ENCODE data around the gene GYG2. TPM values are rescaled to one million over a fixed set of nuclear protein-coding genes. Genes with fewer than 3 reads are reported as not detected.

The GYG2 gene
- polyA plus RNA-seq, 1 donor from 2014 or later: 6.3 TPM

DNA sequence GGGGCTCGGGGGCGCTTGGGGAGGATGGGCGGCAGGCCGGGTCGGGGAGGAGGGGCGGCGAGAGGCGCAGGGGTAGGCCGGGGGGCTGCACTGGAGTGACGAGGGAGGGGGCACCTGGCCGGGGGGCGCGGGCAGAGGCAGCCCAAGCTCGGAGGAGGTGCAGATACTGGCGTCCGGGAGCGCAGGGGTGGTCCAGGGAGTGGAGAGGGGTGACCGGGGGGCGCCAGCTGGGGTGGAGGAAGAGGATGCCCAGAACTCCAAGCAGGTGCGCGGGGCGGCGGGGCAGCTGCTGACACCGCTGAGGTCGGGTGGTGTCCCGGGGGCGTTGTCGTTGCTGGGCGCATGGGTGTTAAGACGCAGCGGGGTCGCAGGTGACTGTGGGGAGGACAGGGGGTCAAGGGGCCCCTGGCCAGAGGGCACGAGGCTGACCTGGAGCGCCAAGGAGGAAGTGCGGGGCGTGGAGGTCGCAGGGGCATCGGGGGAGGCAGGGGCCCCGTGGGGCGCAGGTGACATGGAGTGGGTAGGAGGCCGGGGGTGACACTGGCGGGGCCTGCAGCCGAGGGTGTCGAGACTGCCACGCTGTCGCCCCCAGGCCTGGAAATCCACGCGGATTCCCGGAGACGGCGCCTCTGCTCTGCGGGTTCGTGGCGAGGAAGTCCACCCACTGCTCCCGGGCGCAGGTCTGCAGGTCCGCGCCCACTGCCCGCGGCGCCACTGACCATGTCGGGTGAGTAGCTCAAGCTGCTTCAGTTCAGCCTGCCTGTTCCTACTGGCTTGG is 928 bp downstream of the GYG2 start:
- Histone ChIP-seq H3K4me2 (ENCODE audit: low read length) (no peak overlapping the region), H3K79me2 (replicated peaks; ENCODE audit: insufficient read depth, low read length) (no peaks in the 10 kb centered on the region), H2AFZ (ENCODE audit: low read depth, low read length) (no peak overlapping the region), H3K9me2 (ENCODE audit: insufficient read depth, low read length) (no peaks in the 10 kb centered on the region), H3F3A (ENCODE audit: insufficient read depth, low read length, poor library complexity, severe bottlenecking) (no peaks in the 10 kb centered on the region), H3K9me3 (ENCODE audit: low read length) (no peaks in the 10 kb centered on the region), H3K4me3 (ENCODE audit: low read length) (peak overlapping the region; percentile 60), H4K20me1 (ENCODE audit: insufficient read depth) (no peaks in the 10 kb centered on the region), H3K27me3 (ENCODE audit: insufficient read depth, low read depth, low read length) (no peaks in the 10 kb centered on the region), H3K36me3 (ENCODE audit: insufficient read depth, low read length) (no peaks in the 10 kb centered on the region), H3K9ac (ENCODE audit: low read length) (peak overlapping the region; percentile 52), H3K27ac (ENCODE audit: low read length) (no peak overlapping the region)
- no peak for TF ChIP-seq MXI1 (conservative IDR thresholded peaks at IDR 0.05; ENCODE audit: poor library complexity, severe bottlenecking)

DNA sequence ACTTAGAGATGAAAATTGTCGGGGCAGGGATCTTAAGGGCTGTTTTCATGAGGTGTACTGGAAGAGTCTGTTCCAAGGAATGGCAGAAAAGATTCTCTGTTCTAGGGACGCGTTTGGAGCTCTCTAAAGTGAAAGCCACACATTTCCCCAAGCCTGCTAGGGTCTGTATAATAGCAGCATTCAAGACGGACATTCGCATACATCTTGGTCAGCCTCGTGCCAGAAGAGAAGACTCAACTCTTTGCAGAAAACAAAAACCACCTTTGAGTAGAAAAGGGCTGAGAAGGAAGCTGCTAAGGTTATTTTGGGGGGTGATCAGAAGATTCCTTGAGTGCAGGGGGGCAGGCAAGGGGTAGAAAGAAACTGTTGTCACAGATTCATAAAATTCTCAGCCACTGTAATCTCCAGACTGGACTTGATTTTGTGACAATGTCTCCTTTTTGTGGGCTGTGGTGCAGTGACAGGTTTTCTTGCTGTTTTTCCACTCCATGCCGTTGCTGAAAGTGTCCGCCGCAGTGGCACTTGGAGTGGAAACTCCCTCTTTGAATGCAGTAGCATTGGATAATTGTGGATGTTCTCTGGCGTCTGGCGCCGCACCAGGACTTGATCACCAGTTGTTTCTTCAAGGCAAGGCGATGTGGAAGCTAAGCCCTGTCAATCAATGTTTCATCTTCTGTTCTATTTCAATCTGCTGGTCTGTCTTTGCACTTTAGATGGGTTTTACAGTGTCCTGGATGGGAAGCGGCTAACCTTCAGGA is 2.9 kb downstream of the GYG2 start:
- Histone ChIP-seq H3F3A (ENCODE audit: insufficient read depth, low read length, poor library complexity, severe bottlenecking) (no peaks in the 10 kb centered on the region), H3K9me2 (ENCODE audit: insufficient read depth, low read length) (no peaks in the 10 kb centered on the region), H2AFZ (ENCODE audit: low read depth, low read length) (no peak overlapping the region), H3K9ac (ENCODE audit: low read length) (no peak overlapping the region), H3K4me2 (ENCODE audit: low read length) (no peak overlapping the region), H3K9me3 (ENCODE audit: low read length) (no peaks in the 10 kb centered on the region), H3K4me3 (ENCODE audit: low read length) (no peak overlapping the region), H3K27me3 (ENCODE audit: insufficient read depth, low read depth, low read length) (no peaks in the 10 kb centered on the region), H3K27ac (ENCODE audit: low read length) (no peak overlapping the region), H3K79me2 (replicated peaks; ENCODE audit: insufficient read depth, low read length) (no peaks in the 10 kb centered on the region), H4K20me1 (ENCODE audit: insufficient read depth) (no peaks in the 10 kb centered on the region), H3K36me3 (ENCODE audit: insufficient read depth, low read length) (no peaks in the 10 kb centered on the region)
- no peak for TF ChIP-seq RAD21 (conservative IDR thresholded peaks at IDR 0.05)
- TF ChIP-seq, protein P1, sequence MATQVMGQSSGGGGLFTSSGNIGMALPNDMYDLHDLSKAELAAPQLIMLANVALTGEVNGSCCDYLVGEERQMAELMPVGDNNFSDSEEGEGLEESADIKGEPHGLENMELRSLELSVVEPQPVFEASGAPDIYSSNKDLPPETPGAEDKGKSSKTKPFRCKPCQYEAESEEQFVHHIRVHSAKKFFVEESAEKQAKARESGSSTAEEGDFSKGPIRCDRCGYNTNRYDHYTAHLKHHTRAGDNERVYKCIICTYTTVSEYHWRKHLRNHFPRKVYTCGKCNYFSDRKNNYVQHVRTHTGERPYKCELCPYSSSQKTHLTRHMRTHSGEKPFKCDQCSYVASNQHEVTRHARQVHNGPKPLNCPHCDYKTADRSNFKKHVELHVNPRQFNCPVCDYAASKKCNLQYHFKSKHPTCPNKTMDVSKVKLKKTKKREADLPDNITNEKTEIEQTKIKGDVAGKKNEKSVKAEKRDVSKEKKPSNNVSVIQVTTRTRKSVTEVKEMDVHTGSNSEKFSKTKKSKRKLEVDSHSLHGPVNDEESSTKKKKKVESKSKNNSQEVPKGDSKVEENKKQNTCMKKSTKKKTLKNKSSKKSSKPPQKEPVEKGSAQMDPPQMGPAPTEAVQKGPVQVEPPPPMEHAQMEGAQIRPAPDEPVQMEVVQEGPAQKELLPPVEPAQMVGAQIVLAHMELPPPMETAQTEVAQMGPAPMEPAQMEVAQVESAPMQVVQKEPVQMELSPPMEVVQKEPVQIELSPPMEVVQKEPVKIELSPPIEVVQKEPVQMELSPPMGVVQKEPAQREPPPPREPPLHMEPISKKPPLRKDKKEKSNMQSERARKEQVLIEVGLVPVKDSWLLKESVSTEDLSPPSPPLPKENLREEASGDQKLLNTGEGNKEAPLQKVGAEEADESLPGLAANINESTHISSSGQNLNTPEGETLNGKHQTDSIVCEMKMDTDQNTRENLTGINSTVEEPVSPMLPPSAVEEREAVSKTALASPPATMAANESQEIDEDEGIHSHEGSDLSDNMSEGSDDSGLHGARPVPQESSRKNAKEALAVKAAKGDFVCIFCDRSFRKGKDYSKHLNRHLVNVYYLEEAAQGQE (IDR thresholded peaks at IDR 0.05; ENCODE audit: borderline replicate concordance): no peak
- TF ChIP-seq TAF1 (IDR thresholded peaks at IDR 0.05; ENCODE audit: low read depth): no peak
- TF ChIP-seq EZH2 (IDR thresholded peaks at IDR 0.05; ENCODE audit: borderline replicate concordance, insufficient read depth, low read length, poor library complexity, severe bottlenecking): no peak
- TF ChIP-seq MXI1 (conservative IDR thresholded peaks at IDR 0.05; ENCODE audit: poor library complexity, severe bottlenecking): no peak

DNA sequence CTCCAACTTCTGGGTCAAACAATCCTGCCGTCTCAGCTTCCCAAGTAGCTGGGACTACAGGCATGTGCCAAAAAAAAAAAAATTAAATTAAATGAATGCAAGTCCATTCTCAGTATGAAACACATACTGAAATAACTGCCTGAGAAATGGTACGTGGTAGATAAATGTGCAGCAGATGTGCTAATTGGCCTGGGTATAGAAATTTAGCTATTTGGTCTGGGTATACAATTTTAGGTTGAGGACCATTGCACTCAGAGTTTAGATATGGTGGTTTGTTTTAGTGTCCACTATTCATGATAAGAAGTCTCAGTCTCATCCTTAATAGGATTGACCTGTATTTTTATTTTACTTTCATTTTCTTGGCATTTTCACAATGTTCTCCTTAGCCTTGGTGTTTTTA is 9.2 kb downstream of the GYG2 start:
- Histone ChIP-seq H2AFZ (ENCODE audit: low read depth, low read length) (no peak overlapping the region), H3K9ac (ENCODE audit: low read length) (no peak overlapping the region), H3K4me3 (ENCODE audit: low read length) (no peak overlapping the region), H3K79me2 (replicated peaks; ENCODE audit: insufficient read depth, low read length) (no peaks in the 10 kb centered on the region), H3K9me2 (ENCODE audit: insufficient read depth, low read length) (no peaks in the 10 kb centered on the region), H3K9me3 (ENCODE audit: low read length) (no peaks in the 10 kb centered on the region), H3F3A (ENCODE audit: insufficient read depth, low read length, poor library complexity, severe bottlenecking) (no peaks in the 10 kb centered on the region), H3K4me2 (ENCODE audit: low read length) (no peak overlapping the region), H3K36me3 (ENCODE audit: insufficient read depth, low read length) (no peaks in the 10 kb centered on the region), H4K20me1 (ENCODE audit: insufficient read depth) (no peaks in the 10 kb centered on the region), H3K27me3 (ENCODE audit: insufficient read depth, low read depth, low read length) (no peaks in the 10 kb centered on the region), H3K27ac (ENCODE audit: low read length) (no peak overlapping the region)
- TF ChIP-seq SMC3 (conservative IDR thresholded peaks at IDR 0.05; ENCODE audit: poor library complexity) (no peak), TAF1 (IDR thresholded peaks at IDR 0.05; ENCODE audit: low read depth) (no peak), MXI1 (conservative IDR thresholded peaks at IDR 0.05; ENCODE audit: poor library complexity, severe bottlenecking) (no peak), RAD21 (conservative IDR thresholded peaks at IDR 0.05) (no peak), POLR2AphosphoS5 (IDR thresholded peaks at IDR 0.05) (no peak), EZH2 (IDR thresholded peaks at IDR 0.05; ENCODE audit: borderline replicate concordance, insufficient read depth, low read length, poor library complexity, severe bottlenecking) (no peak), EP300 (conservative IDR thresholded peaks at IDR 0.05; ENCODE audit: poor library complexity, severe bottlenecking) (no peak)
- TF ChIP-seq, protein P2, sequence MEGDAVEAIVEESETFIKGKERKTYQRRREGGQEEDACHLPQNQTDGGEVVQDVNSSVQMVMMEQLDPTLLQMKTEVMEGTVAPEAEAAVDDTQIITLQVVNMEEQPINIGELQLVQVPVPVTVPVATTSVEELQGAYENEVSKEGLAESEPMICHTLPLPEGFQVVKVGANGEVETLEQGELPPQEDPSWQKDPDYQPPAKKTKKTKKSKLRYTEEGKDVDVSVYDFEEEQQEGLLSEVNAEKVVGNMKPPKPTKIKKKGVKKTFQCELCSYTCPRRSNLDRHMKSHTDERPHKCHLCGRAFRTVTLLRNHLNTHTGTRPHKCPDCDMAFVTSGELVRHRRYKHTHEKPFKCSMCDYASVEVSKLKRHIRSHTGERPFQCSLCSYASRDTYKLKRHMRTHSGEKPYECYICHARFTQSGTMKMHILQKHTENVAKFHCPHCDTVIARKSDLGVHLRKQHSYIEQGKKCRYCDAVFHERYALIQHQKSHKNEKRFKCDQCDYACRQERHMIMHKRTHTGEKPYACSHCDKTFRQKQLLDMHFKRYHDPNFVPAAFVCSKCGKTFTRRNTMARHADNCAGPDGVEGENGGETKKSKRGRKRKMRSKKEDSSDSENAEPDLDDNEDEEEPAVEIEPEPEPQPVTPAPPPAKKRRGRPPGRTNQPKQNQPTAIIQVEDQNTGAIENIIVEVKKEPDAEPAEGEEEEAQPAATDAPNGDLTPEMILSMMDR (IDR thresholded peaks at IDR 0.05; ENCODE audit: poor library complexity, severe bottlenecking): no peak
- TF ChIP-seq, protein P1 (IDR thresholded peaks at IDR 0.05; ENCODE audit: borderline replicate concordance): no peak

All from neural cell (in vitro differentiated cells).